ENCODE data around the gene SOX6. TPM values are rescaled to one million over a fixed set of nuclear protein-coding genes. Genes with fewer than 3 reads are reported as not detected.

Gene SOX6
- total RNA-seq, 4 donors from 2014 or later = 1.7 to 3.6 (median 3.2) TPM

GRCh38 chr11:16261836-16262644, 94.3 kb downstream of the SOX6 start:
- DNase-seq (ENCODE audit: extremely low spot score) = no peak

GRCh38 chr11:16252373-16252772, 104.0 kb downstream of the SOX6 start:
- DNase-seq (ENCODE audit: extremely low spot score) = no peak
- Histone ChIP-seq H3K36me3 (no peaks in the 10 kb centered on the region), H3K9me3 (no peaks in the 10 kb centered on the region), H3K4me3 (no peak overlapping the region), H3K27me3 (no peaks in the 10 kb centered on the region), H3K4me1 (no peaks in the 10 kb centered on the region), H3K27ac (replicated peaks in 1 of 4) (no peak overlapping the region)
- no peak for TF ChIP-seq EP300 (IDR thresholded peaks at IDR 0.05)
- WGBS = 68% methylated on average over 3 of the region's 4 CpGs
- intact Hi-C loops (cut with DNase I) = no loop called here

More at GRCh38 chr11:16261836-16262644, 94.3 kb downstream of the SOX6 start:
- no peaks in the 10 kb centered on the region for H3K4me1 ChIP-seq
- no peaks in the 10 kb centered on the region for H3K36me3 ChIP-seq
- H3K27ac ChIP-seq (replicated peaks in 1 of 4) = no peak overlapping the region
- H3K27me3 ChIP-seq = no peaks in the 10 kb centered on the region
- 61% methylated on average over 3 of the region's 3 CpGs for WGBS
- intact Hi-C loops (cut with DNase I) = no loop called here
- no peak for TF ChIP-seq EP300 (IDR thresholded peaks at IDR 0.05)
- TF ChIP-seq POLR2AphosphoS5 (IDR thresholded peaks at IDR 0.05) = no peak
- no peak for TF ChIP-seq CTCF (IDR thresholded peaks at IDR 0.05)
- no peak for TF ChIP-seq POLR2A (IDR thresholded peaks at IDR 0.05; ENCODE audit: low read depth)
- peaks cover 0 to 7% (median 3%) of the 10 kb centered on the region in 4 donors for H3K9me3 ChIP-seq
- H3K4me3 ChIP-seq = no peak overlapping the region

GRCh38 chr11:16248248-16248647, 108.1 kb downstream of the SOX6 start:
- Histone ChIP-seq H3K4me3 (no peak overlapping the region), H3K9me3 (no peaks in the 10 kb centered on the region), H3K36me3 (no peaks in the 10 kb centered on the region), H3K27me3 (no peaks in the 10 kb centered on the region), H3K27ac (replicated peaks in 1 of 4) (no peak overlapping the region), H3K4me1 (no peaks in the 10 kb centered on the region)
- no peak for DNase-seq (ENCODE audit: extremely low spot score)
- intact Hi-C loops (cut with DNase I) = no loop called here
- TF ChIP-seq POLR2AphosphoS5 (IDR thresholded peaks at IDR 0.05) (no peak), EP300 (IDR thresholded peaks at IDR 0.05) (no peak), CTCF (IDR thresholded peaks at IDR 0.05) (no peak), POLR2A (IDR thresholded peaks at IDR 0.05; ENCODE audit: low read depth) (no peak)
- 63% methylated on average over 2 of the region's 2 CpGs for WGBS

GRCh38 chr11:16242806-16243205, 113.5 kb downstream of the SOX6 start:
- DNase-seq (ENCODE audit: extremely low spot score) = no peak
- H3K27me3 ChIP-seq = no peaks in the 10 kb centered on the region
- no peak for TF ChIP-seq POLR2A (IDR thresholded peaks at IDR 0.05; ENCODE audit: low read depth)
- TF ChIP-seq POLR2AphosphoS5 (IDR thresholded peaks at IDR 0.05) = no peak
- no peak for TF ChIP-seq CTCF (IDR thresholded peaks at IDR 0.05)
- TF ChIP-seq EP300 (IDR thresholded peaks at IDR 0.05) = no peak
- WGBS = 81% methylated on average over 2 of the region's 2 CpGs
- intact Hi-C loops (cut with DNase I) = no loop called here
- no peak overlapping the region for H3K27ac ChIP-seq (replicated peaks in 1 of 4)
- no peaks in the 10 kb centered on the region for H3K36me3 ChIP-seq
- H3K9me3 ChIP-seq = no peaks in the 10 kb centered on the region
- H3K4me3 ChIP-seq = no peak overlapping the region
- H3K4me1 ChIP-seq = peaks cover 0 to 9% (median 4%) of the 10 kb centered on the region in 4 donors

- H3K27ac ChIP-seq (replicated peaks in 1 of 4) = no peak overlapping the region
- intact Hi-C loops (cut with DNase I) = no loop called here
- 100% methylated on average over 1 of the region's 1 CpG for WGBS
- H3K4me3 ChIP-seq = no peak overlapping the region
- DNase-seq (ENCODE audit: extremely low spot score) = no peak
- no peaks in the 10 kb centered on the region for H3K9me3 ChIP-seq
- H3K4me1 ChIP-seq = peaks cover 0 to 9% (median 4%) of the 10 kb centered on the region in 4 donors
- no peaks in the 10 kb centered on the region for H3K27me3 ChIP-seq
- H3K36me3 ChIP-seq = no peaks in the 10 kb centered on the region
- TF ChIP-seq POLR2AphosphoS5 (IDR thresholded peaks at IDR 0.05) (no peak), CTCF (IDR thresholded peaks at IDR 0.05) (no peak), POLR2A (IDR thresholded peaks at IDR 0.05; ENCODE audit: low read depth) (no peak), EP300 (IDR thresholded peaks at IDR 0.05) (no peak)
Measured at GRCh38 chr11:16240687-16241086, 115.7 kb downstream of the SOX6 start.

All from esophagus muscularis mucosa (tissue), 4 donors.